ENCODE data around the gene NFIC. TPM values are rescaled to one million over a fixed set of nuclear protein-coding genes. Genes with fewer than 3 reads are reported as not detected.
"Not testable (repeated sequence)": the region's sequence is repeated elsewhere in the genome, so short reads cannot be mapped to it uniquely, and the experiment has no call there.

Gene NFIC
- total RNA-seq, 1 donor from 2014 or later, result 38.3 TPM

GRCh38 chr19:3328743-3329142 lies 37.6 kb upstream of the NFIC start:
- H3K36me3 Mint-ChIP-seq (ENCODE audit: low read depth, unreplicated experiment), result no peaks in the 10 kb centered on the region
- TF ChIP-seq EZH2 (IDR thresholded peaks at IDR 0.05; ENCODE audit: insufficient read depth, low read length) (no peak), CTCF (IDR thresholded peaks at IDR 0.05; ENCODE audit: insufficient read depth, low read depth, low read length) (no peak)

GRCh38 chr19:3330047-3330446 lies 36.3 kb upstream of the NFIC start:
- Histone ChIP-seq H3K4me3 (ENCODE audit: insufficient read depth, low read depth, low read length) (no peak overlapping the region), H3K27me3 (ENCODE audit: insufficient read depth, low read length) (peaks cover 3% of the 10 kb centered on the region), H2AFZ (ENCODE audit: low read depth, low read length) (no peak overlapping the region), H3K36me3 (ENCODE audit: insufficient read depth, low read length) (no peaks in the 10 kb centered on the region), H4K20me1 (ENCODE audit: insufficient read depth, low read length) (no peaks in the 10 kb centered on the region), H3K4me1 (ENCODE audit: insufficient read depth, low read length) (no peaks in the 10 kb centered on the region), H3K79me2 (ENCODE audit: insufficient read depth, low read length) (no peaks in the 10 kb centered on the region), H3K9ac (ENCODE audit: low read length) (no peak overlapping the region), H3K27ac (ENCODE audit: low read depth, low read length) (no peak overlapping the region), H3K4me2 (ENCODE audit: low read length) (no peak overlapping the region), H3K9me3 (ENCODE audit: insufficient read depth, low read depth, low read length) (no peaks in the 10 kb centered on the region)
- TF ChIP-seq CTCF (IDR thresholded peaks at IDR 0.05; ENCODE audit: insufficient read depth, low read depth, low read length), result no peak
- TF ChIP-seq EZH2 (IDR thresholded peaks at IDR 0.05; ENCODE audit: insufficient read depth, low read length), result no peak
- H3K9me3 Mint-ChIP-seq (ENCODE audit: unreplicated experiment), result peaks cover 3% of the 10 kb centered on the region
- DNase-seq (ENCODE audit: low read depth) (no peak), FAIRE-seq (no peak)
- no peaks in the 10 kb centered on the region for H3K4me1 Mint-ChIP-seq (ENCODE audit: low read depth, unreplicated experiment)
- H3K27ac Mint-ChIP-seq (ENCODE audit: unreplicated experiment), result no peak overlapping the region
- no peak overlapping the region for H3K4me3 Mint-ChIP-seq (ENCODE audit: unreplicated experiment)
- H3K36me3 Mint-ChIP-seq (ENCODE audit: low read depth, unreplicated experiment), result no peaks in the 10 kb centered on the region
- peaks cover 52% of the 10 kb centered on the region for H3K27me3 Mint-ChIP-seq (ENCODE audit: low read depth, unreplicated experiment)

More at GRCh38 chr19:3328743-3329142, 37.6 kb upstream of the NFIC start:
- no peaks in the 10 kb centered on the region for H3K79me2 ChIP-seq (ENCODE audit: insufficient read depth, low read length)
- no peaks in the 10 kb centered on the region for H3K9me3 ChIP-seq (ENCODE audit: insufficient read depth, low read depth, low read length)
- no peak for FAIRE-seq
- H3K27me3 Mint-ChIP-seq (ENCODE audit: low read depth, unreplicated experiment), result peaks cover 49% of the 10 kb centered on the region
- H3K27ac Mint-ChIP-seq (ENCODE audit: unreplicated experiment), result no peak overlapping the region
- H3K4me2 ChIP-seq (ENCODE audit: low read length), result no peak overlapping the region
- no peaks in the 10 kb centered on the region for H3K4me1 Mint-ChIP-seq (ENCODE audit: low read depth, unreplicated experiment)
- H3K4me3 ChIP-seq (ENCODE audit: insufficient read depth, low read depth, low read length), result no peak overlapping the region
- no peak overlapping the region for H3K4me3 Mint-ChIP-seq (ENCODE audit: unreplicated experiment)
- no peak overlapping the region for H3K27ac ChIP-seq (ENCODE audit: low read depth, low read length)
- no peaks in the 10 kb centered on the region for H3K36me3 ChIP-seq (ENCODE audit: insufficient read depth, low read length)
- peaks cover 3% of the 10 kb centered on the region for H3K27me3 ChIP-seq (ENCODE audit: insufficient read depth, low read length)
- H3K9me3 Mint-ChIP-seq (ENCODE audit: unreplicated experiment), result peaks cover 3% of the 10 kb centered on the region
- H3K4me1 ChIP-seq (ENCODE audit: insufficient read depth, low read length), result no peaks in the 10 kb centered on the region
- DNase-seq (ENCODE audit: low read depth), result no peak
- H4K20me1 ChIP-seq (ENCODE audit: insufficient read depth, low read length), result no peaks in the 10 kb centered on the region
- H3K9ac ChIP-seq (ENCODE audit: low read length), result no peak overlapping the region
- no peak overlapping the region for H2AFZ ChIP-seq (ENCODE audit: low read depth, low read length)

- FAIRE-seq; H3K4me2 ChIP-seq (ENCODE audit: low read length); H4K20me1 ChIP-seq (ENCODE audit: insufficient read depth, low read length); H3K9me3 Mint-ChIP-seq (ENCODE audit: unreplicated experiment); H3K27ac Mint-ChIP-seq (ENCODE audit: unreplicated experiment); H3K4me1 ChIP-seq (ENCODE audit: insufficient read depth, low read length); H3K9ac ChIP-seq (ENCODE audit: low read length); H3K27me3 ChIP-seq (ENCODE audit: insufficient read depth, low read length); H3K4me3 Mint-ChIP-seq (ENCODE audit: unreplicated experiment); H3K36me3 ChIP-seq (ENCODE audit: insufficient read depth, low read length); H3K36me3 Mint-ChIP-seq (ENCODE audit: low read depth, unreplicated experiment); H3K27ac ChIP-seq (ENCODE audit: low read depth, low read length); H2AFZ ChIP-seq (ENCODE audit: low read depth, low read length); H3K4me1 Mint-ChIP-seq (ENCODE audit: low read depth, unreplicated experiment); H3K4me3 ChIP-seq (ENCODE audit: insufficient read depth, low read depth, low read length); DNase-seq (ENCODE audit: low read depth); H3K79me2 ChIP-seq (ENCODE audit: insufficient read depth, low read length); H3K9me3 ChIP-seq (ENCODE audit: insufficient read depth, low read depth, low read length): not testable (repeated sequence)
- H3K27me3 Mint-ChIP-seq (ENCODE audit: low read depth, unreplicated experiment), result peaks cover 62% of the 10 kb centered on the region
Measured at GRCh38 chr19:3332232-3332631, 34.2 kb upstream of the NFIC start.

Measured in astrocyte (in vitro differentiated cells and primary cell).